ENCODE measurements around the gene LENG9. TPM values are rescaled to one million over a fixed set of nuclear protein-coding genes. Genes with fewer than 3 reads are reported as not detected.

The LENG9 gene
- total and polyA plus RNA-seq, 2 of the 13 experiments (the other 11 are each of a cell fraction or from before 2014, with no cell fraction given): 0.75 to 2.9 TPM

DNA sequence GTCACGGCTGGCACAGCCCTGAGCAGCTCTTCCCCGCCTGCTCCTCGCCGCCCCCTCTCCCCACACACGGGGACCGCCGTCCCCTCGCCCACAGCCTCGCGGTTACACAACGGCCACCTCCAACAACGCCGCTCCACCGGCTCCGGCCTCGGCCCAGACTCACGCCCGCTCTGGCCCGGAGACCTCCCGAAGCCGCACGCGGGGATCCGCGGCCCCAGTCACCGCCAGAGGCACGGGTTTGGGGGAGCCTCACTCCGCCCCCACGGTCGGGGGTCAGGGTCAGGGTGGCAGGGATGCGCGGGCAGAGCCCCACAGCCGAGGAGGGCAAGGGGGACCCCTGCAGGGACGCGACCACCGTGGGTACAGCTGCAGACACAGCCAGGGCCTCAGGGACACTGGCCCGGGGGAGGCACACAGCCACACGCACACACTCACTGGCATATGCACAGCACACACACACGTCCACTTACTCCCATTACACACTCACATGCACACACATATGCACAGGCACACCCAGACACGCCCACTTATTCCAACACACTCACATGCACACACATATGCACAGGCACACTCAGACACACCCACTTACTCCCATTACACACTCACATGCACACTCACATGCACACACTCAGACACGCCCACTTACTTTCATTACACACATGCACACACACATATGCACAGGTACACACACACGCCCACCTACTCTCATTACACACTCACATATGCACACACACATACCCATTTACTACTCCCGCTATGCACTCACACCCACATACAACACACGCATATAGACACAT lies 46.7 kb downstream of the LENG9 start (continued):
- TF ChIP-seq, protein P1, sequence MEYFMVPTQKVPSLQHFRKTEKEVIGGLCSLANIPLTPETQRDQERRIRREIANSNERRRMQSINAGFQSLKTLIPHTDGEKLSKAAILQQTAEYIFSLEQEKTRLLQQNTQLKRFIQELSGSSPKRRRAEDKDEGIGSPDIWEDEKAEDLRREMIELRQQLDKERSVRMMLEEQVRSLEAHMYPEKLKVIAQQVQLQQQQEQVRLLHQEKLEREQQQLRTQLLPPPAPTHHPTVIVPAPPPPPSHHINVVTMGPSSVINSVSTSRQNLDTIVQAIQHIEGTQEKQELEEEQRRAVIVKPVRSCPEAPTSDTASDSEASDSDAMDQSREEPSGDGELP (IDR thresholded peaks at IDR 0.05; ENCODE audit: borderline replicate concordance, low read depth): no peak
- TF ChIP-seq RBM39 (IDR thresholded peaks at IDR 0.05; ENCODE audit: low read depth, low read length, poor library complexity, severe bottlenecking) (no peak), CEBPB (IDR thresholded peaks at IDR 0.05; ENCODE audit: borderline replicate concordance, low read depth, low read length) (no peak), FOXK2 (IDR thresholded peaks at IDR 0.05) (peak; percentile 20; the same call in 1 of the 2 replicates), ETV5 (CRISPR knock-in tag; IDR thresholded peaks at IDR 0.05; ENCODE audit: borderline replicate concordance) (no peak), IRX3 (CRISPR knock-in tag; IDR thresholded peaks at IDR 0.05; ENCODE audit: borderline replicate concordance, low read depth) (no peak), ZNF331 (CRISPR knock-in tag; IDR thresholded peaks at IDR 0.05) (no peak), HOXA3 (CRISPR knock-in tag; IDR thresholded peaks at IDR 0.05) (0 out of 2 replicates have a peak, but pooled peaks have one; percentile 44), ZNF224 (CRISPR knock-in tag; IDR thresholded peaks at IDR 0.05) (no peak), RBAK (CRISPR knock-in tag; IDR thresholded peaks at IDR 0.05) (no peak), HMG20A (CRISPR knock-in tag; IDR thresholded peaks at IDR 0.05; ENCODE audit: borderline replicate concordance) (no peak), SALL2 (CRISPR knock-in tag; IDR thresholded peaks at IDR 0.05) (no peak), AGO2 (optimal IDR thresholded peaks at IDR 0.05; ENCODE audit: low read depth, low read length) (peak; percentile 40), ZNF556 (CRISPR knock-in tag; IDR thresholded peaks at IDR 0.05; ENCODE audit: borderline replicate concordance) (no peak), HNRNPL (IDR thresholded peaks at IDR 0.05; ENCODE audit: low read depth, low read length) (peak; percentile 69; the same call in 1 of the 2 replicates), ZFYVE20 (CRISPR knock-in tag; IDR thresholded peaks at IDR 0.05; ENCODE audit: borderline replicate concordance, low read depth) (no peak)
- TF ChIP-seq, protein P2, sequence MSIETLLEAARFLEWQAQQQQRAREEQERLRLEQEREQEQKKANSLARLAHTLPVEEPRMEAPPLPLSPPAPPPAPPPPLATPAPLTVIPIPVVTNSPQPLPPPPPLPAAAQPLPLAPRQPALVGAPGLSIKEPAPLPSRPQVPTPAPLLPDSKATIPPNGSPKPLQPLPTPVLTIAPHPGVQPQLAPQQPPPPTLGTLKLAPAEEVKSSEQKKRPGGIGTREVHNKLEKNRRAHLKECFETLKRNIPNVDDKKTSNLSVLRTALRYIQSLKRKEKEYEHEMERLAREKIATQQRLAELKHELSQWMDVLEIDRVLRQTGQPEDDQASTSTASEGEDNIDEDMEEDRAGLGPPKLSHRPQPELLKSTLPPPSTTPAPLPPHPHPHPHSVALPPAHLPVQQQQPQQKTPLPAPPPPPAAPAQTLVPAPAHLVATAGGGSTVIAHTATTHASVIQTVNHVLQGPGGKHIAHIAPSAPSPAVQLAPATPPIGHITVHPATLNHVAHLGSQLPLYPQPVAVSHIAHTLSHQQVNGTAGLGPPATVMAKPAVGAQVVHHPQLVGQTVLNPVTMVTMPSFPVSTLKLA (IDR thresholded peaks at IDR 0.05): peak; percentile 33; the same call in 1 of the 2 replicates
- TF ChIP-seq, protein P3, sequence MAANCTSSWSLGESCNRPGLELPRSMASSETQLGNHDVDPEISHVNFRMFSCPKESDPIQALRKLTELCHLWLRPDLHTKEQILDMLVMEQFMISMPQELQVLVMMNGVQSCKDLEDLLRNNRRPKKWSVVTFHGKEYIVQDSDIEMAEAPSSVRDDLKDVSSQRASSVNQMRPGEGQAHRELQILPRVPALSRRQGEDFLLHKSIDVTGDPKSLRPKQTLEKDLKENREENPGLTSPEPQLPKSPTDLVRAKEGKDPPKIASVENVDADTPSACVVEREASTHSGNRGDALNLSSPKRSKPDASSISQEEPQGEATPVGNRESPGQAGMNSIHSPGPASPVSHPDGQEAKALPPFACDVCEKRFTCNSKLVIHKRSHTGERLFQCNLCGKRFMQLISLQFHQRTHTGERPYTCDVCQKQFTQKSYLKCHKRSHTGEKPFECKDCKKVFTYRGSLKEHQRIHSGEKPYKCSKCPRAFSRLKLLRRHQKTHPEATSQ (CRISPR knock-in tag; IDR thresholded peaks at IDR 0.05; ENCODE audit: borderline replicate concordance): no peak
- TF ChIP-seq, protein P4, sequence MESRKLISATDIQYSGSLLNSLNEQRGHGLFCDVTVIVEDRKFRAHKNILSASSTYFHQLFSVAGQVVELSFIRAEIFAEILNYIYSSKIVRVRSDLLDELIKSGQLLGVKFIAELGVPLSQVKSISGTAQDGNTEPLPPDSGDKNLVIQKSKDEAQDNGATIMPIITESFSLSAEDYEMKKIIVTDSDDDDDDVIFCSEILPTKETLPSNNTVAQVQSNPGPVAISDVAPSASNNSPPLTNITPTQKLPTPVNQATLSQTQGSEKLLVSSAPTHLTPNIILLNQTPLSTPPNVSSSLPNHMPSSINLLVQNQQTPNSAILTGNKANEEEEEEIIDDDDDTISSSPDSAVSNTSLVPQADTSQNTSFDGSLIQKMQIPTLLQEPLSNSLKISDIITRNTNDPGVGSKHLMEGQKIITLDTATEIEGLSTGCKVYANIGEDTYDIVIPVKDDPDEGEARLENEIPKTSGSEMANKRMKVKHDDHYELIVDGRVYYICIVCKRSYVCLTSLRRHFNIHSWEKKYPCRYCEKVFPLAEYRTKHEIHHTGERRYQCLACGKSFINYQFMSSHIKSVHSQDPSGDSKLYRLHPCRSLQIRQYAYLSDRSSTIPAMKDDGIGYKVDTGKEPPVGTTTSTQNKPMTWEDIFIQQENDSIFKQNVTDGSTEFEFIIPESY (CRISPR knock-in tag; IDR thresholded peaks at IDR 0.05): peak; percentile 92

Data from HepG2 (cell line).